Activated CD4-positive, alpha-beta T cell treated with anti-CD3 and anti-CD28 coated beads, Interleukin-2, amount 50 U/mL, for 4 hours (primary cell): Measurements from ENCODE around the gene TBC1D8.

ENCODE experiments used
- DNase-seq, 2 experiments: peaks; one replicate each; pipeline ENCODE4 v3.0.0-alpha.2; 2020

Gene TBC1D8

DNA sequence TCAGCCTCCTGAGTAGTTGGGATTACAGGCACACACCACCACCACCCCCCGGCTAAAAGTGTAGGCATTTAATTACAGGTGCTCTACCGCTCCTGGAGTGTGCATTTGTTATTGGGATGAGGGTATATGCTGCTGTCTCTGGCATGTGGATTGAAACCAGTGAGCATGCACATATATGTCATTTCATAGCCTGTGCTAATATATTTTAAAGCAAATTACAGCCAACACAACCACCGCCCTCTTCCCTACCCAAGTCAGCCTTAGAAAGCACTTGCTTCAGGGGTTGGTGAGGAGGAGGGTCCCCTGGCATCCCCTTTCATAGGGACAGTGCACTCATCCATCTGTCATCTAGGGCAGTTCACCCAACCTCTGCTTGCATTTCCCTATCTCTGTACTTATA lies 10.5 kb upstream of the TBC1D8 start:
- no peak for DNase-seq

DNA sequence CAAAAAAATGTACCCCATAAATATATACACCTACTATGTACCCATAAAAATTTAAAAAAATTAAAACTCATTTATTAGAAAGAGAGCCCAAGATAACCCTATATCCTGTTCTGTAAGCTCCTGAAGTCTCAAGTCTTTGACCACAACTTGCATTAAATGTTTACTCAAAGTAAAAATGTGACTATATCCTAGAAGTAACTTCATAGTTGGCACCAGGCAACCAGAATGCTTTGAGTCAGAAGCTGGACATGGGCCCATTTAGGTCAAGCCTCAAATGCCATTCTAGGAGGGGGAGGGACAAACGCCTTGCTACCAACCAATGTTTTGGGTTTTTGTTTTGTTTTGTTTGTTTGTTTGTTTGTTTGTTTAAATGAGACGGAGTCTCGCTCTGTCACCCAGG lies 9.3 kb upstream of the TBC1D8 start:
- no peak for DNase-seq

DNA sequence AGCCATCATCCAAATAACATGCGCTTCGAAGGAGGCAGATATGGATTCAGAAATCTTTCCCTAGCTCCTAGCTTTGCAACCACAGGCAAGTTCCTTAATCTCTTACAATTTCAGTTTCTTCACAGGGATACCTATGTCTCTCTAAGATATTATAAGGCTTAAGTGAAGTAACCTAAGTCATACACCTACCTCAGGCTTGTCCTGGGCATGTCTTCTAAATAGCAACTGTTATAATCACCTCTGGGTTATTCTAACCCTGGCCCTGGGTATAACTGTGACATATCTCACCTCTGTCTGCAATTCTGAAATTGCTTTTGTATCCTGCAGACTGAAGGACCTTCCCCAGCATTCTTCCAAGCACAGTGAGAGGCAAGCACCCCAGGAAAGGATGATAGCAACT lies 8.3 kb upstream of the TBC1D8 start:
- DNase-seq, result no peak

DNA sequence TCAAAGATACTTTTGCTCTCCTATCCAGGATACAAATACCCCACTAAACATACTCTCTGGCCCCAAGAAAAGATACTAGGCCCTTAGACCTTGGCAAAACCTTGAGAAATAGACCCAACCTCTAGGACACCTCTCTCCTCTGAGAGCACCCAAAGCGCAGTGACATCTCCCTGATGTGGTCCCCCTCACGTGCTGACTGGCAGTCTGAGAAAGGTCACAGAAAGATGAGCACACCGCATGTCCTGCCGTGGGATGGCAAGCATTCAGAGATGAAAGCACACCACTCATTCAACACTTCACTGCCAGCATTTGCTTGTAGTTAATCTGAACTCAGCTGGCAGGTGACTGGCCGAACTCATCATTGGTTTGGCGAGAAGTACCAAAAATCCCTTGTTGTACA lies 6.1 kb upstream of the TBC1D8 start:
- DNase-seq, result no peak

DNA sequence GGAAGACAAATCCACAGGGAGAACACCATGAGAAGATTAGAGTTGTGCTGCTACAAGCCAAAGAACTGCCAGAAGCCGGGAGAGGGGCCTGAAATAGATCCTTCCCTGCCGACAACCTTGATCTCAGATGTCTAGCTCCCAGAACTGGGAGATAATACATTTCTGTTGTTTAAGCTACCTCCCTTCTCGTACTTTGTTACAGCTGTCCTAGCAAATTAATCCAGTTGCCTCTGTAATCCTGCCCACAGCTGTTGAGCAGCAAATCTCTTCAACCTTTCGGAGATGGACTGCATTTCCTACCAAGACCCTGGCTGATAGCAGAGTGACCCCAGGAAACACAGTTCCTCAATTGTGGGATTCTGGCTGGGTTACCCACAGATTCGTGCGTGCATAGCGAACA lies 2.6 kb upstream of the TBC1D8 start:
- no peak for DNase-seq

DNA sequence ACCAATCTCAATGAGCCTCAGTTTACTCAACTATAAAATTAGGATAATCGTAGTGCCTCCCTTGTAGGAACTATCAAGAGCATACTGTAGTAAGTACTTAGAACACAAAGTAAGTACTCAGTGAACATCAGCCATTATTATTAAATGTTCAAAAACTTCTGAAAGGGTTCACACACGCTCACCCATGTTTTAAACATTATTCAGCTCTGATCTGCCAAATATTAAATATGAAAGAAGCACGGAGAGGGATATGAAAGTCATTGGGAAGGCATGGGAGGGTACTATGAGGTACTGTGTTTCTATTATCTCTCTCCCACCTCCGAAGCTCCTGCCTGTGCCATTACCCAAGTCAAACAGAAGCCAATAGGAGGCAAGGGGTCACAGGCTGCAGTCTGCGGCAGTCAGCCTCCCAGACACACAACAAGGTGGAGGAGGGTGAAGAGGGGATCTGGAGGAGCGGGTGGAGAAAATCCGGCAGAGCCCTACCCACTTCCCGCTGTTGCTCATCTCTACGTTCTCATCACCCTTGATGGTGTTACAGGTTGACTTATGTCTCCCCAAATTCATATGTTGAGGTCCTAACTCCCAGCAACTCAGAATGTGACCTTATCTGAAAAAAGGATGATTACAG lies 2.0 kb upstream of the TBC1D8 start:
- DNase-seq, result no peak

DNA sequence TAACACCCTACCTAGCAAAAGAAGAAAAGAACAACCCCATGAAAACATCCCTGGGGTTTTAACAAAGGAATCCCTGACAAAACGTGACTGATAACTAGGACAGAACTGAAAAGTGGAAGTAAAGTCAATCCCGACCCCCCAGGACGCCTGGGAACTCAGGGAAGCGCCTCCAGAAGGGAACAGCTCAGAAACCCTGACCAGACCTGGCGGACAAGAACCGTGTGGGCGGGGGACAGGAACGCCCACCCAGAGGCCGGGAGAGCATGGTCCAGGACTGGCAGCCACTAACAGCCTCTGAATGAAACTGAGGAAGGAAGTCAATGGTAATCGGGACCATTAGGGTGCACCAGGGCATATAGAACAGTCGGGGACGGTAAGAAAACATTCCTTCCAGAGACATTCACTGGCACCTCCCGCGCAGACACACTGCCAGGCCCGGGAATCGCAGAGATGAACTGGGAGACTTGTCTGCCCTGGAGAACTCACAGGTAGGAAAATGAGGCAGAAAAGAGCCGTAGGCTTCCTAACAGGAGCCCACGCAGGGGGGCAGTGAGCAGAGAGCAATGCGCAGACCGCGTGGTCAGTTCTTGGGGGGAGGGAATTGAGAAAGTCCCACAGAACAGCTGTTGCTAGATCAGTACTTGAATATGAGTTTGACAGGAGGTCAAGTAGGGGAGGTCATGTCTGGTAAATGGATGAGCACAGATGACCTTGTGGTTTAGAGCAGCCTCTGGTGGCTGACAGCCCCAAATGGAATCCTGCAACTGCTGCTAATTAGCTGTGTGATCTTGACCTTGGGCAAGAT lies 1.3 kb upstream of the TBC1D8 start:
- no peak for DNase-seq

DNA sequence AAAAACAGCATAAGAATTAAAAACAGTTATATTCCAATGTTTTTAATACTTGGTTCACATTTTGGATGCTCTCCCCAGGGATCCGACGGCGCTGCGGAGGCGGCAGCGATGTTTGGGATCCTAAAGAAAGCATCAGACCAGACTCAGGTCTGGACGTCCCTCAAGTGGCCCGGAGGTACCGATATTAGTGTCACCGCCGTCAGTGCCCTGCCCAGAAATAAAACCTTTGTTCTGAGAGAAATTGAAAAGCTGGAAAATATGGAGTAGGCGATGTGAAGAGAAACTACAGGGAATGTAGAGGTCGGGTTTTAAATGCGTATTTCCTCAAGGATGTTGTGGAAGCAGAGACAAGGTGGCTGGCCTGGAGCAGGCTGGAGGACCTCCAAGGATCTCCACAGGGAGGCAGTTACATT lies 683 bp upstream of the TBC1D8 start:
- DNase-seq, result no peak

DNA sequence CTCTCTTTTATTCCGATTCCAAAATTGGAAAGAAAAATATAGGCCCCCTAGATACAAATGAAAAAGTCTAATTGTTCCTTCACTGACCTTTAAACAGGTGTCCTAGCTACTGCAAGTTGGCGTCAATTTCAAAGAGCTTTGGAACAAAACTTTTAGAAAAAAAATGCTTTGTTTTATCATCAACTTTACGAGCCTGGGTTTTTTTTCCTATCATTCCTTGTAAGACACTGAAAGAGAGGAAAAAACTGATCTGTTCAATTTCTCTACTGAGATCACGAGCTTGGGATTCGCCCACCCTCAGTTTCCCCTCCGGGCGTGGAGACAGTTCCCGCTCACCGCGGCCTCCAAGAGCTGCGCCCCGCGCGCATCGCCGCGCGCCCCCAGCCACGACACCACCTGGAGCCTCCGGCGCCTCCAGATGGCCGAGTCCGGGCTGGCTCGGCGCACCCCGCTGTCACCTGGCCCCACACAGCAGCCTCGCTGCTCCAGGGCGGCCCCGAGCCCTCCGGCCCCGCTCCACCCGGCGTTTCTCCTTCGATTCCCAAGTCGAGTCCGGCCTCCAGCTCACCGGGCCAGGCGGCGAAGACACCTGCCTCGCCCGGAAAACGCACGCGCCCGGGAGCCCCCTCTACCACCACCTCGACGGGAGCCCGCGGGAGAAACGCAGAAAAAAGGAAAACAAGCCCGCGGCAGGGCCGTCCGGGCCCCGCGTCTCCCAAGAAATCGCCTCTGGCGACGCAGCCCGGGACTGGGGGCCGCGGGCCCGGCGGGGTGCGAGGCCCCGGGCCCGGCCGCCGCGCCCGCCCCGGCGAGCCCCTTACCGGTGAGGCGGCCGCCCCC lies 656 bp downstream of the TBC1D8 start:
- no peak for DNase-seq

DNA sequence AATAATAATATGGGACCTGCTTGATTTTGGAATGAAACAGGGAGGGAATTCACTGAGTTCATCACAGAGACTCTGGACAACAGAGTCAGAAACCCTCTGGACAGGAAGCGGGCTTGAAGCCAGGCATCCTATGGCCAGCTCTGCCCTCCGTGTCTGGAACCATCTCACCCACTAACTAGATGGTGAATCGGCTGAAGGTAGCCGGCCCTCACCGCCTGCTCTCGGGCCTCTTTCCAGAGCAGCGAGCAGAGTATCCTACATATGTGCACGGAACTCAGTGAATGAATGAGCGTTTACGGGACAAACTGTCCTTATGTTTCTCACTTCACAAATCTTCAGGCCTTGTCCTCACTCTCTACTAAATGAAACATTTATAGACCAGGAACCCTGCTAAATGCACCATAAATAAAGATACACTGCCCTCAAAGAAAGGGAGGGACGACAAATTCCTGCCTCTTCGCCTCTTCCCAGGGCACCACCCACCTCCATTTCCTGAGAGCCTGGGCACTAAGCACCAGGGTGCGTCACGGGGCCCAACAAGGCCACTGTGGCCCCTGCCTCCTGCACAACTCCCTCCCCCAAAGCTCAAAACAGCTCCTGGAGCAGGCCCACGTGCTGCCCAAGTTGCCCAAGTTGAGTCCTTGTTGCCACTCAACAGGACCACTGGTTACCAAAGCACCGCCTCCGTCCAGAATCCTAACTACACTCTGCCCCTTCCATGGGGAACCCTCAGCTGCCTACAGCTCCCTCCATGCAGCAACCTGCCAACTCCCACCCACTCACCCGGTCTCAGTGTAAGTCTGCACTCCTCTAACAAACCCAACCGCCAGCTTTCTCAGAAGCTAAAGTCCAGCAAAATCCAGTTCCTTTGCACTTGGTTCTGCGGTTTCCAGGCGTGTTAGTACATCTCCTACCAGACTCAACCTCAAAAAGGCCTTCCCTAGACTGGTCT lies 1.7 kb downstream of the TBC1D8 start:
- DNase-seq, result no peak

DNA sequence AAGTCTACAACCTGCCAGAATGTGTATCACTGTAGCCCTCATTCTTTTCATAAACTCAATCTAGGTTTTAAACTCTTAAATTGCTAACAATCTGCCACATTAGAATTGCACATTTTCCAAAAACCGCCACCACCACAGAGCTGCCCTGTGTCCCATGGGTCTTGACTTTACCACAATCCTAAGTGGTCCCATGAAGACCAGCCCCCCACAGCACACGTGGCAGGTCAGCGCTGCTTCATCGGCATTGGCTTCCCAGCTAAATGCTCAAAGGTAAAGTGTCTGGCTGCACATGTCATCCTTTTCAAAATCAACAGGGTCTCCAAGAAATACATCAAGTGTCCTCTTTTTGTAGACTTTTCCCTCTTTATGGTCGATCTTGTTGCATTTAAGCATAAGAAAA lies 2.4 kb downstream of the TBC1D8 start:
- no peak for DNase-seq

DNA sequence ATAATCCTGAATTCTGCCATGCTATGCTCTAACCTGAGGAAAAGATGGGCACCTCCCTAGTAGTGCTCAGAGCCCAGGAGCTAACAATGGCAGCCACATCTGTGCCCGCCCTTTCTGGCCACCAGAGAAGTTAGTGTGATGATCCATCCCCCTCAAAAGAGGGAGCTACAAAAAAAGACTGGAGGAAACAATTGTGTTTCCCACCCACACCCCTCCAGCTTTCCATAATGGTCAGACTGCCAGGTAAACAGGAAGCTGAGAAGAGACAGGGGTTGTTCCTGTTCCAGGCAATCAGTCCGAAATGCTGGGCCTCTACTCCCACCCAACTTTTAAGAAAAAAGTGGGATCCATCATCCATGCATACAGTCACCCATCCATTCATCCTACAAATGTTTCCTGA lies 3.2 kb downstream of the TBC1D8 start:
- no peak for DNase-seq

DNA sequence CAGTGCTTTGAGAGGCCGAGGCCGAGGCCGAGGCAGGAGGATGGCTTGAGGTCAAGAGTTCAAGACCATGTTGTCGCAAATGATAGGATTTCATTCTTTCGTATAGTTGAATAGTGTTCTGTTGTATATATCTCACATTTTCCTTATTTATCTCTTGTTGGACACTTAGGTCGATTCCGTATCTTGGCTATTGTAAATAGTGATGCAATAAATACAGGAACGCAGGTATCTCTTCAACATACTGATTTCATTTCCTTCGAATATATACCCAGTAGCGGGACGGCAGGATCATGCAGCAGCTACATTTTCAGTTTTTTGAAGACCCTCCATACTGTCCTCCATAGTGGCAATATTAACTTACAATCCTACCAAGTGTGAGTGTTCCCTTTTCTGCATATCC lies 4.1 kb downstream of the TBC1D8 start:
- no peak for DNase-seq

DNA sequence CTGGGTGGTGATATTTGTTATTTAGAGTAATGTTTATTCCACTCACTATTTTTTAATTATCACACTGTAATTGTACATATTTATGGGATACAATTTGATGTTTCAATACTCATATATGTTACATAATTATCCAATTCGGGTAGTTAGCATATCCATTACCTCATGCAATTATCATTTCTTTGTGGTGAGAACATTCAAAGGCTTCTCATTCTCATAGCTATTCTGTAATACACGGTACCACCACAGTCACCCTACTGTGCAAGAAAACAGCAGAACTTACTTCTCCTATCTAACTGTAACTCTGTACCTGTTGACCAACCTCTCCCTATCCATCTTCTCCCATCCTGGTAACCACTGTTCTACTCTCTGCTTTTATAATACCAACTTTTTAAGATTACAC lies 4.6 kb downstream of the TBC1D8 start:
- no peak for DNase-seq

DNA sequence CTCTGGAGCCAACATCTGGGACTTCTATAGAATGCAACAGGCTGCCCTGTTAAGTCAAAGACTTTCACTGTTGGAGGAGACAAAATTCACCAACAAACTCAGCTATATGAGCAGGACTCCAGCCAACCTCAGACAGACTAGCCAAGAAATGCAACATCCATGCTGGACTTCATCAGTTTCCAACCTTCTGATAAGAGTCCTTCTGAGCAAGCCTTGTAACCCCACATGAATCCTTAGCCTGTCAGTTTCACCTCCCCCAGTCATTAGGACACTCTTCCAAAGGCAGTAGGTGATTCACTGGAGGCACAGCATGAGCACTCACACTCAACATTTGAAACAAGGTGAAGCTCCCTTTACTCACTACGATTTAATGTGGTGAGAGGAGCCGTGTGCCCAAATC lies 5.8 kb downstream of the TBC1D8 start:
- no peak for DNase-seq

DNA sequence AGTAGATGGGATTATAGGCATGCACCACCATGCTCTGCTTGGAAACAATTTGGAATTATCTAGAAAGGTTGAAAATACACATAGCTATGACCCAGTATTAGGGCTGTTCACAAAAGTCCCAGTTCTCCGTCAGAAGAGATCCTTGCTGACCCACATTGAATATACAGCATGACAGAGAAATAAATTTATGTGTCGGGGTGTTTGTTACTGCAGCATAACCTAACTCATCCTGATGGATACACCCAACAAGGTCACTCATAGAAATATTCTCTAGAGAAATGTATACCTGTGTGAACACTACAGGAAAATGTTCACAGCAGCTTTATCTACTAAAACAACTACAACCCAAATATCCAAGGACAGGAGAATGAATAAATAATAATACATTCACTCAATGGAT lies 9.0 kb downstream of the TBC1D8 start:
- no peak for DNase-seq

DNA sequence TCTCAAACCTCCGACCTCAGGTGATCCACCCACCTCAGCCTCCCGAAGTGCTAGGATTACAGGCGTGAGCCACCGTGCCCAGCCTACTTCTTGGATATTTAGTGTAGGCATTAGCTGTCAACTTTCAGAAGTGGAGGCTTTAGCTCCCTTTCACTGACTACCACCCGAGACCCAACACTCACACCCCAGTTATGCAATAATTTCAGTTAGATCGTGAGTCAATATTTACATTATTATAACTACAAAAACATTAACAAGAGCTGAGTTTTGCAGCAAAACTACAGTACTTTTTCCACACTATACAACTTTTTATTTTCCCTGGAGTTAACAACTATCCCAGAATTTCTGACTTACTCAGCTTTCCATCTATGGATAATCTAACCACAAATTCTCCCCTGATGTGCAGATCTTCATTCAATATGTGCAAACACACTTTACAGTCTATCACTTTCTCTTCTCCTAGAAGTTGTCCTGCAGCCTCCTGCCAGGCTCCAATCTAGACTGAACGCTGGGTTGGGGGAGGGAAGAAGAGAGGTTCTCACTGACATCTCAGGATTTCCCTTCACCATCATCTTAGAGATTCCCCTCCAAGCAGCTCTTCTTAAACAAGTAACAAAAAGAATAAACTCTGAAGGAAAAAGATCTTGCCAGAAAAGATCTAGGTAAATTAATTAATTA lies 10.1 kb downstream of the TBC1D8 start:
- no peak for DNase-seq

DNA sequence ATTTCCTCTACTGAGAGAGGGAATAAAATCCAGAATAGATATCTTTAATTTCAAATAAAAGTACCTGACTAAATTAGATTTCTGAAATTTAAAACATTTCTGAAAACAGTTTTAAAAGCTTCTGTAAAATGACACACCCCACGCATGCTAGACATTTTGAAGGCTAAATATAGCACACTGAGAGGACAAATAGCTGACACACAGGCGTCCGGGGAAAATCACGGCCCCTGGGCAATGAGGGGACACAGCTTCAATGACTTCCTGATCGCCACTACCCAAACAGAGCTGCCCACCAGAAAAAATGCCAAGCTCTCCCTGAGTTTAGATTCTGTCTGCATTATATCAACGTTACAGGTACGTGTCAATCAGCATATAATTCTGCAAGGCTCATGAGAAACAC lies 10.9 kb downstream of the TBC1D8 start:
- no peak for DNase-seq

DNA sequence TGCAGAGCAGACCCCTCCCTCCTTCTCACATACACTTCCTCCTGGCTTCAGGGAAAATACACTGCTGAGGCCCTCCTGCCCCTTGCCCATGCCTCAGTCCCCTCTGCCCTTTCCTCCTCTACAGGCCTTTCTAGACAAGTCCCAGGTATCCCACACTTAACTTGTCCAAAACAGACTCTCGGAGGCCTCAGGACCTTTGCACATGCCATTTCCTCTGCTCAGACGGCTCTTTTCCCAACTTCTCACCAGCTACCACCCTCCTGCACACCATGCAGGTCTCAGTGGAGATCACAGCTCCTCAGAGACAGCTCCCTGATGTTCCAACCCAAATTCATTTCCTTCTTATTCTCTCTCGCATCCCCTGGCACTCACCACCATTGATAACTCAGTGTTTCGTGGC lies 11.7 kb downstream of the TBC1D8 start:
- no peak for DNase-seq

DNA sequence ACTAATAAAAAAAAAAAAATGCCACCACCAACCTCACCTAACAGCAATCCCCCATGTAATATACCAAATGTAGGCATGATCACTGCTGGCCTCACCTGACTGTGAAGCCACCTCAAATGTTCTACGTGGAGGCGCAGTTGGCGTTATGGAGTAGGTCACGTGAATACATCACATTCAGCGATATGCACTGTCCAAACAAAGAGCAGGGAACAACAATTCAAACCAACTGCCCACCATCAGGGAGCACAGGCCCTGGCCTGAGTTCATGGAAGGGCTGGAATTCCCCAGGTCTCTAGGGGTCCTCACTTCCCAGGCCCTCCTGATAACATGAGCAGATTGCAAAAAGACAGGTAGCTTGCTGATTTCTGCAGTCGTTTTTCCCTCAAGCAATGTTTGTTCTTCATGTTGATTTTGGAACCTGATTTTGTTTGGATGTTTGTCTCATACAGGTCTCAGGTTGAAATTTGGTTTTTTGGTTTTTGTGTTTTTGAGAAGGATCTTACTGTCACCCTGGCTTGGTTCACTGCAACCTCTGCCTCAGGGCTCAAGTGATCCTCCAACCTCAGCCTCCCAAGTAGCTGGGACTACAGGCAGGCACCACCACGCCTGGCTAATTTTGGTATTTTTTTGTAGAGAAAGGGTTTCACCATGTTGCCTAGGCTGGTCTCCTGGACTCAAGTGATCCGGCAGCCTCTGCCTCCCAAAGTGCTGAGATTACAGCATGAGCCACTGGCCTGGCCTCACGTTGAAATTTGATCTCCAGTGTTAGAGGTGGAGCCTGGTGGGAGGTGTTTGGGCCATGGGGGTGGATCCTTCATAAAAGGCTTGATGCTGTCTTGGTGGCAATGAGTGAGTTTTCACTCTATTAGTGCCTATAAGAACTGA lies 15.5 kb downstream of the TBC1D8 start:
- no peak for DNase-seq

DNA sequence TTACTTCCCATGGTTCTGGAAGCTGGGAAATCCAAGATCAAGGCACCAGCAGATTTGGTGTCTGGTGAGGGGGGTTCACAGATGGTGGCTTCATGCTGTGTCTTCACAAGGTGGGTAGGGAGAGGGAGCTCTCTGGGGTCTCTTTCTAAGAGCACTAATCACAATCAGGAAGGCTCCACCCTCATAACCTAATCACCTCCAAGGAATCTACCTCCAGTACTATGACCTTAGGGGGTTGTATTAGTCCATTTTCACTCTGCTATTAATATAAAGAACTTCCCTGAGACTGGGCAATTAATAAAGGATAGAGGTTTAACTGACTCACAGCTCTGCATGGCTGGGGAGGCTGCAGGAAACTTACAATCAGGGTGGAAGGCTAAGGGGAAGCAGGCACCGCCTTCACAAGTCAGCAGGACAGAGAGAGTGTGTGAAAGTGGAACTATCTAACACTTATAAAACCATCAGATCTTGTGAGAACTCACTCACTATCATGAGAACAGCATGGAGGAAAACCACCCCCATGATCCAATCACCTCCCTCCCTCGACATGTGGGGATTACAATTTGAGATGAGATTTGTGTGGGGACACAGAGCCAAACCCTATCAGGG lies 17.6 kb downstream of the TBC1D8 start:
- DNase-seq, result no peak
